SHP77 treated with DMSO at 0.1 percent for 48 hours (cell line): Measurements from ENCODE around the gene B4GALT6.

Experiments
- DNase-seq: peaks from one replicate; lab custom pipeline; 2025; lab: John Stamatoyannopoulos, UW

The B4GALT6 gene

GRCh38 chr18:31659576-31660177 is 24.7 kb downstream of the B4GALT6 start:
- no peak for DNase-seq

- no peak for DNase-seq
These were observed 25.5 kb downstream of the B4GALT6 start for GRCh38 chr18:31658670-31659575.

GRCh38 chr18:31657823-31658669 is 26.3 kb downstream of the B4GALT6 start:
- no peak for DNase-seq

- no peak for DNase-seq
These were observed 27.6 kb downstream of the B4GALT6 start for GRCh38 chr18:31656754-31657153.

GRCh38 chr18:31655354-31655753 is 29.0 kb downstream of the B4GALT6 start:
- DNase-seq = no peak

- DNase-seq = no peak
These were observed 31.5 kb downstream of the B4GALT6 start for GRCh38 chr18:31652877-31653276.

- no peak for DNase-seq
These were observed 32.0 kb downstream of the B4GALT6 start for GRCh38 chr18:31652357-31652756.

- DNase-seq = no peak
These were observed 33.0 kb downstream of the B4GALT6 start for GRCh38 chr18:31651369-31651768.

- no peak for DNase-seq
These were observed 34.2 kb downstream of the B4GALT6 start for GRCh38 chr18:31649978-31650719.

GRCh38 chr18:31649449-31649848 is 34.9 kb downstream of the B4GALT6 start:
- no peak for DNase-seq

- no peak for DNase-seq
These were observed 35.4 kb downstream of the B4GALT6 start for GRCh38 chr18:31648966-31649429.

GRCh38 chr18:31648458-31648857 is 35.9 kb downstream of the B4GALT6 start:
- no peak for DNase-seq

GRCh38 chr18:31647127-31647753 is 37.1 kb downstream of the B4GALT6 start:
- no peak for DNase-seq

GRCh38 chr18:31646332-31647126 is 37.9 kb downstream of the B4GALT6 start:
- no peak for DNase-seq

GRCh38 chr18:31645411-31645810 is 39.0 kb downstream of the B4GALT6 start:
- DNase-seq = no peak

GRCh38 chr18:31643003-31643402 is 41.4 kb downstream of the B4GALT6 start:
- DNase-seq = no peak

GRCh38 chr18:31637445-31637844 is 46.9 kb downstream of the B4GALT6 start:
- no peak for DNase-seq

- no peak for DNase-seq
These were observed 48.0 kb downstream of the B4GALT6 start for GRCh38 chr18:31636387-31636786.

- DNase-seq = no peak
These were observed 50.1 kb downstream of the B4GALT6 start for GRCh38 chr18:31634331-31634713.
